K562 treated with DMSO at 1 percent for 24 hours (cell line): ENCODE results near the gene CCDC137. TPM values are rescaled to one million over a fixed set of nuclear protein-coding genes. Genes with fewer than 3 reads are reported as not detected.

Experiments used
- total RNA-seq: library from RNA; unstranded; fragments of 300-600 nt; gene quantifications from 2 replicates; pipeline ENCODE4 v1.2.3, GENCODE V29; 2022; ENCODE audit warnings: low read depth; ENCODE audit not compliant: insufficient read depth

Gene CCDC137, protein sequence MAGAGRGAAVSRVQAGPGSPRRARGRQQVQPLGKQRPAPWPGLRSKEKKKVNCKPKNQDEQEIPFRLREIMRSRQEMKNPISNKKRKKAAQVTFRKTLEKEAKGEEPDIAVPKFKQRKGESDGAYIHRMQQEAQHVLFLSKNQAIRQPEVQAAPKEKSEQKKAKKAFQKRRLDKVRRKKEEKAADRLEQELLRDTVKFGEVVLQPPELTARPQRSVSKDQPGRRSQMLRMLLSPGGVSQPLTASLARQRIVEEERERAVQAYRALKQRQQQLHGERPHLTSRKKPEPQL
- total RNA-seq, result 38.7 and 44.1 TPM in 2 replicates

DNA sequence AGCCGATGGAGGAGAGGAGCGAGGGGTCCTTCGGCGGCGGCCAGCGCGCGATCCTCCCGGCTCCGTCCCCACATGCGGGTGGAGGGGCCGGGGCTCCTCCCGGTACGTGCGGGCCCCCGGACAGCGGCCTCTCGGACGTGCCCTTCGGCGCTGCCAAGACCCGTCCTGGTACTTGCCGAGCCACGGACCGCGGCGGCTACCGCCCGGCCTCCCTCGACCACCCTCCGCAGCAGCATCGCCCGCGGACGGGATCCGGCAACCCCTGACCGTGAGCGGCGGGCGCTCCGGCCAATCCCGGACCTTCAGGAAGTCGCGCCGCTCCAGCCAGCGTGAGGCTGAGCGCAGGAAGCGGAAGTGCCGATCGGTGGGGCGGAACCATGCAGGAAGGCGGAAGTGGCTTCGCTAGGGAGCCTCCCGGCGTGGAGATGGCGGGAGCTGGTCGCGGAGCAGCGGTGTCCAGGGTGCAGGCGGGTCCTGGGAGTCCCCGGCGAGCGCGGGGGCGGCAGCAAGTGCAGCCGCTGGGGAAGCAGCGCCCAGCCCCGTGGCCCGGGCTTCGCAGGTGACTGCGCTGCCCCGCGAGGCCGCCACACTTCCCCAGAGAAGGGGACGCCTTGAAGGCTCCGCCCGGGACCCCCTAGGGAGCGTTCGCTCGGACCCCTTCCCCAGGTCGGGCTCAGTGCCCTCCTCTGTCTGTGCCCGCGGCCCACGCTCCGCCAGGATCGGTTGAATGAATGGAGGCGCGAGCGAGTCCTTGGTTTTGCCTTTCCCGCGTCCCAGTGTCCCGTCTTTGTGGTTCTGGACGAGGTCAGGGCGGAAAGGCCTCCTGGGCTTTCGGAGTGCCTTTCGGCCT, at the start of gene CCDC137, which contains the start of gene OXLD1:
Gene CCDC137, plus strand, starts transcription at position 396 of the 850 bp plus-strand sequence. Its CDS starts 30 bp downstream, at position 426.
Gene OXLD1, minus strand, starts transcription at position 264 of the 850 bp plus-strand sequence. Its CDS starts 28 bp downstream, at position 236.

DNA sequence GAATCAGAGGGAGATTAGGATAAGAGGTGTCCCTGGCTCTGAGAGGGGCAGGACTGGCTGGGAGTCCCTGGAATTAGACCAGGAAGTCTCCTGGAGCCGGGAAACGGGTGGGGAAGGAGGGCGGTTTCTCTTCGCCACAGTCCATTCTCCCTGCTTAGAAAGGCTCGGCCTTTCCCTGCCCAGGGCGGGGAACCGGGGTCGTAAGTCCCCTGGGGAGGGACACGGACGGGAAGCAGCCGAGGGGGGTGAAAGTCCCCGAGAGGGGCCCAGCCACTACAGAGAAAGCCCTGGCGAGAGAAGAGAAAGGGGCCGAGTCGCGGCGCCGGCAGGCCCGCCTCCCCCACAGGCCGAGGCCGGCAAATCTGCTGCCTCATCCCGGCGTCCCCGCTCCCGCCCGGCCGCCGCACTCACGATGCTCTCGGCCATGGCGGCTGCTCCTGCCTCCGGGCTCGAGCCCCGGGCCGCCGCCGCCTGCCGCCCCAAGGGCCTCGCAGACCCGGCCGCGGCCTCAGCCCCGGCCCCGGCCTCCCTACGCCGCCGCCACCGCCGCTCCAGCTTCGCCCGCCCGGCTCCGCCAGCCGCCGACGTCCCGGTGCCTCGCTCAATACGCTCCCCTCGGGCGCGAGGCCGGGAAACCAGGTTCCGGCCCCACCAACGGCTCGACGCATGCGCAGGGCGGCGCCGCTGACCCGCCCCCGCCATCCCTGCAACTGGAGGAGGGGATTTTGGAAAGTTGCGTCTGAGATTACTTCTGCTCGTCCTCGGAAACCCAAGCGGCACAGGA, 29.8 kb upstream of the CCDC137 start, which contains the start of the genes NPLOC4 and TSPAN10:
Gene NPLOC4, minus strand, starts transcription at position 608 of the 784 bp plus-strand sequence. Its CDS starts 182 bp downstream, at position 426.
Gene TSPAN10, plus strand, starts transcription at position 692 of the 784 bp plus-strand sequence. CDS start 5,217 bp downstream, outside the sequence.

DNA sequence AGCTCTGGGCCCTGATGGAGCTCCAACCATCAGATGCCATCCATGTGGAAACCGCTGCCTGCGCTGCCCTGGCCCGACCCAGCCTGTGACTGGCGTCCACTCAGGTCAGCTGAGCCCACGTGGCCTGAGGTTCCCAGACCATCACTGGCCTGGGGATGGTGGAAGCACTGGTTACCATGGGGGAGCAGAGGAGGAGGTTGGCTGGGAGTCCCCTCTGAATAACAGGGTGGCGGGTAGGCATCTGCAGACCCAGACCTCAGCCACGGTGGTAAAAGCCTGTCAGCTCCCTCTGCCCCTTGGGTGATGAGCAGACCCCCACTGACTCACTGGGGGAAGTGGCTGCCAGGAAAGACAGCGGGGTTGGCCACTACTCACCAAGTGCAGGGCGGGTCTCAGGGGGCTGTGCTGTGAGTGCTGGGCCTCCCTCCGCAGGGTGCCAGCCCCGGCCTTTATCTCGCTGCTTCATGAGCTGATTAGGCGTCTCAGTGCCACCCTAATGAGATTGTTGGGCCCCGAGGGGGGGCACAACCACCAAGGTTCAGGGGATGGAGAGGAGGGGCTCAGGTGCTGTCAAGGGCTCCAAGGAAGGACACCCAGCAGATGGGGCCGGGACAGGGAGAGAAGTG, 10.3 kb upstream of the CCDC137 start, which contains the start of gene PDE6G:
Gene PDE6G, minus strand, starts transcription at position 425 of the 626 bp plus-strand sequence. CDS start 3,237 bp downstream, outside the sequence.

DNA sequence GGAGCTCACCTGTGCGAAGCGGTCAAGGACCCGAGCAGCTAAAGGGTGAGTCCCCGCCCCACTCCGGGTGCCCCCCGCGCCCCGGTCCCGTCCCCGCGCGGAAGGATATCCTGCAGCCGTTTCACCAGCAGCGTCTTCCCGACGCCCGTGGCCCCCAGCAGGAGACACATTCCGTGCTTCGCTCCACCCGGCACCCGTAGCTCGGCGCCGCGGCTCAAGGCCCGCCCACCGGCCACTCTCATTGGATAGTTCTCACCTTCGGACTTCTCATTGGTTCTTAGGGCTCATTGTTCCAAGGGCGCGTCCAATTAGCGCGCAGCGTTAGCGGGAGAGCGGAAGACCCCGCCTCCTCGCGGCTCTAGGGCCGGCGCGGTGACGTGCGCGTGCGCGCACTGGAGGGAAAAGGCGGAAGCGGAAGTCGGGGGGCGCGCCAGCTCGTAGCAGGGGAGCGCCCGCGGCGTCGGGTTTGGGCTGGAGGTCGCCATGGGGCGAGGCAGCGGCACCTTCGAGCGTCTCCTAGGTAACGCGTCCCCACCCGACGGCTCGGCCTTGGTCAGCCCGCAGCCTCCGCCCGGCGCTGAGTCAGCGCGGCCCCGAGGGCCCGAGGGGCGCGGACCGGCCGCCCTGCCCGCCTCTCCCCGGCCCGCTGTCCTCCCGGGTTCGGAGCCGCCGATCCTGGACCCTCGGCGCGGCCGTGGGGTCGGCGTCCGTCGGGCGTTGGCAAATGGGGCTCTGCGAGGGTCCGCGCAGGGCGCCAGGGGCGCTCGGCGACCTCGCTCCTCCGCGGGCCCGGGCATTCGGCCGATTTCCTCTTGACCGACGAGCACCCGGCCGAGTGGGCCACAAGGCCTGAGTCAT, 17.3 kb downstream of the CCDC137 start, which contains the start of the genes ARL16 and HGS:
Gene ARL16, minus strand, starts transcription at position 214 of the 858 bp plus-strand sequence. Its CDS starts 44 bp downstream, at position 170.
Gene HGS, plus strand, starts transcription at position 428 of the 858 bp plus-strand sequence. Its CDS starts 56 bp downstream, at position 484.

DNA sequence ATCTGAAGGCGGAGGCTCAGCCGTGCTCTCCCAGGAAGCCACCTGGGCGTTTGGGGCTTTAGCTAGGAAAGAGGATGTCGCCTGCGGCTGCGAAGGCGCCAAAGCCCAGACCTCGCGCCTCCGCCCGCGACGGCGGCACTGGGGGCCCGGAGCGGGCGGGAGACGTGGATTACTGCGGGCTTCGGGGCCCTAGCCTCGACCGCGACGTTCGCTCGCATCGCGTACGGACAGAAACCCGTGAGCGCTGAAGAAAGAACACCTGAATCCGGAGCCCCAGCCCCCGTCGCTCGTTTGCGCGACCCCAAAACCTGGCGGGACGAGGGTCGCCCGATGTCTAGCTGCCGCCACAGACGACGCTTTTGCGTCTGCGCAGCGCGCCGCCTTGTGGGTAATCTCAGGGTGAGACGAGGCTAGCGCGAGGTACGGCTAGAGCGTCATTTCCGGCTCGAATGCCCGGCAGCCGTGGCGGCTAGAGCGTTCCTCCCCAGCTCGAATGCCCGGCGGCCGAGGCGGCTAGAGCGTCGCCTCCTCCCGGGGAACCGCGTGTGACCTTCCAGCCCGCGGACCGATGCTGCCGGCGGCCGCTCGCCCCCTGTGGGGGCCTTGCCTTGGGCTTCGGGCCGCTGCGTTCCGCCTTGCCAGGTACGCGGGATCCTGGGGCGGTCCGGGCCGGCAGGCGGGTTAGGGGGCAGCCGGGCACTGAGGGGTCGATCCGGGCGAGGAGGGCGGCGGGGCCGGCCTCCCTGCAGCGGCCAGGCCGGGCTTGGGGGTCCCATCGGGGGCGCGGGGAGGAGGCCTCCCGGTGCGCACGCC, 36.6 kb downstream of the CCDC137 start, which contains the start of gene MRPL12:
Gene MRPL12, plus strand, starts transcription at position 434 of the 813 bp plus-strand sequence. Its CDS starts 135 bp downstream, at position 569.

DNA sequence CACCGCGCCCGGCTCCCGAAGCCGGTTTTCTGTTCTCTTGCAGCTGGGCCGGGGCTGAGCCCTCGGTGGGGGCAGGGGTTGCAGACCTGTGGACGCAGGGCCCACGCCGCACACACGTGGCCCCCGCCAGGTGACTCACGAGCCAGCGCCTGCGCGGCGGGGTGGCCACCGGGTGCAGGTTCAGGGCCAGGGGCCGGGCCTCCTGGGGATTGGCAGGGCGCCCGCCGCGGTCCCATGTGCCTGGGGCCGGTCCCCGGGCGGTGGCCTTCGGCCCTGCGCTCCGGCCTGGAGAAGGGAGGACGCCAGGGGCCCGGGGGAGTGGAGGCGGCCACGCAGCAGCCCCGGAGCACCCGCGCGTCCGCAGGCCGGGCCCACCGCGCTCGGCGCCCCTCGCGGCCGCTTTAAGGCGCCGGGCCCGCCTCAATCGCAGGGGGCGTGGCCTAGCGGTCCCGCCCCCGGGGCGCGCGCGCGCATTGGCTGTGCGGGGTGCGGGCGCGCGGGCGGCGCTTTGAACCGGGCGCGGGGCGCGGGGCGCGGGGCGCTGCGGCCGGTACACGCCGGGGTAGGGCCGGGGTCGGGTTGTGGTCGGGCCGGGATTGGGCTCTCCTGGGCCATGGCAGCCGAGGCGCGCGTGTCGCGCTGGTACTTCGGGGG, 45.4 kb downstream of the CCDC137 start, which contains the start of gene SLC25A10:
Gene SLC25A10, plus strand, starts transcription at position 471 of the 654 bp plus-strand sequence. Its CDS starts 143 bp downstream, at position 614.

Other genes starting within 250 kb of the CCDC137 start
- gene ACTG1, start 153.9 kb upstream of the CCDC137 start, total RNA-seq, result 1,611 and 1,834 TPM in 2 replicates
- gene FSCN2, start 138.4 kb upstream of the CCDC137 start, total RNA-seq, result 0.32 TPM in 1 of 2 replicates, not detected in the other
- 25.2 and 31.7 TPM in 2 replicates for gene FAAP100, start 114.4 kb upstream of the CCDC137 start, total RNA-seq
- 121 and 124 TPM in 2 replicates for gene NPLOC4, start 29.6 kb upstream of the CCDC137 start, total RNA-seq
- gene TSPAN10, start 29.5 kb upstream of the CCDC137 start, total RNA-seq, result 0.95 and 1.4 TPM in 2 replicates
- gene PDE6G, start 10.2 kb upstream of the CCDC137 start, total RNA-seq, result not detected in 2 replicates
- gene OXLD1, start 132 bp upstream of the CCDC137 start, total RNA-seq, result 131 and 152 TPM in 2 replicates
- 23.5 and 24.0 TPM in 2 replicates for gene ARL16, start 17.1 kb downstream of the CCDC137 start, total RNA-seq
- gene HGS, start 17.3 kb downstream of the CCDC137 start, total RNA-seq, result 113 and 135 TPM in 2 replicates
- gene MRPL12, start 36.6 kb downstream of the CCDC137 start, total RNA-seq, result 103 and 127 TPM in 2 replicates
- gene SLC25A10, start 45.5 kb downstream of the CCDC137 start, total RNA-seq, result 86.5 and 86.6 TPM in 2 replicates
- gene GCGR, start 137.4 kb downstream of the CCDC137 start, total RNA-seq, result not detected in 2 replicates
- gene MCRIP1, start 166.6 kb downstream of the CCDC137 start, total RNA-seq, result 252 and 259 TPM in 2 replicates
- gene PPP1R27, start 168.3 kb downstream of the CCDC137 start, total RNA-seq, result 1.0 TPM in 1 of 2 replicates, not detected in the other
- 656 and 712 TPM in 2 replicates for gene P4HB, start 193.8 kb downstream of the CCDC137 start, total RNA-seq
- gene ARHGDIA, start 204.6 kb downstream of the CCDC137 start, total RNA-seq, result 324 and 357 TPM in 2 replicates
- gene ALYREF, start 224.8 kb downstream of the CCDC137 start, total RNA-seq, result 140 and 157 TPM in 2 replicates
- 618 and 662 TPM in 2 replicates for gene ANAPC11, start 225.0 kb downstream of the CCDC137 start, total RNA-seq
- 3.9 and 5.7 TPM in 2 replicates for gene NPB, start 235.5 kb downstream of the CCDC137 start, total RNA-seq
- 51.5 and 62.4 TPM in 2 replicates for gene PCYT2, start 244.7 kb downstream of the CCDC137 start, total RNA-seq